Esophagus (tissue), 2 donors: ENCODE results near the gene TOR1A. TPM values are rescaled to one million over a fixed set of nuclear protein-coding genes. Genes with fewer than 3 reads are reported as not detected.

Experiments
- H3K27ac ChIP-seq, 2 donors: one replicate each; pipeline ENCODE4 v1.5.1; 2013; ENCODE audit warnings: low read depth in 2 of 2, mild to moderate bottlenecking in 2 of 2, inconsistent platforms in 1 of 2, low read length in 1 of 2, moderate library complexity in 1 of 2
- H3K27me3 ChIP-seq, 2 donors: one replicate each; pipeline ENCODE4 v1.6.1; 2013; ENCODE audit warnings: low read length in 2 of 2, control low read depth in 1 of 2, mild to moderate bottlenecking in 1 of 2; ENCODE audit not compliant: insufficient read depth in 2 of 2, control insufficient read depth in 1 of 2
- H3K36me3 ChIP-seq, 2 donors: one replicate each; pipeline ENCODE4 v1.6.1; 2013; ENCODE audit warnings: low read length in 1 of 2; ENCODE audit not compliant: control insufficient read depth in 2 of 2, insufficient read depth in 2 of 2
- H3K4me1 ChIP-seq, 2 donors: one replicate each; pipeline ENCODE4 v1.6.1; 2013; ENCODE audit warnings: low read length in 1 of 2; ENCODE audit not compliant: control insufficient read depth in 2 of 2, insufficient read depth in 2 of 2
- H3K4me3 ChIP-seq, 2 donors: one replicate each; pipeline ENCODE4 v1.5.1; 2013; ENCODE audit warnings: low read length in 2 of 2, mild to moderate bottlenecking in 2 of 2, low read depth in 1 of 2, moderate library complexity in 1 of 2
- H3K9me3 ChIP-seq, 2 donors: one replicate each; pipeline ENCODE4 v1.6.1; 2013; ENCODE audit warnings: mild to moderate bottlenecking in 2 of 2, low read depth in 1 of 2, low read length in 1 of 2, moderate library complexity in 1 of 2; ENCODE audit not compliant: control insufficient read depth in 2 of 2, insufficient read depth in 1 of 2
- WGBS, 2 donors: extraction: QIAGEN DNeasy Blood & Tissue Kit; methylation state at CpG; one replicate each; pipeline ENCODE4 v1.1.7; 2013; 5-methylcytosine and 5-hydroxymethylcytosine counted together
- polyA plus RNA-seq, 2 donors: library from polyadenylated mRNA; stranded (reverse); fragments of 200-250 nt; gene quantifications; one replicate each; pipeline ENCODE4 v1.2.3, GENCODE V29; 2013
- donor health status: healthy with polysubstance abuse.
- donor health status: Bipolar disorder and iron deficiency.

TOR1A gene
- polyA plus RNA-seq, 2 donors: 9.8 to 15.8 TPM

GRCh38 chr9:129865668-129866320 lies 41.9 kb upstream of the TOR1A start:
- Histone ChIP-seq H3K4me1 (peaks cover 0 to 2% of the 10 kb centered on the region in 2 donors), H3K27me3 (no peaks in the 10 kb centered on the region), H3K36me3 (peaks cover 8 to 41% of the 10 kb centered on the region in 2 donors), H3K27ac (peak overlapping the region in 1 of 2 donors; percentile 13), H3K4me3 (no peak overlapping the region), H3K9me3 (no peaks in the 10 kb centered on the region)
- WGBS, 2 donors: 66 to 75% methylated on average over 14 of the region's 14 CpGs

DNA sequence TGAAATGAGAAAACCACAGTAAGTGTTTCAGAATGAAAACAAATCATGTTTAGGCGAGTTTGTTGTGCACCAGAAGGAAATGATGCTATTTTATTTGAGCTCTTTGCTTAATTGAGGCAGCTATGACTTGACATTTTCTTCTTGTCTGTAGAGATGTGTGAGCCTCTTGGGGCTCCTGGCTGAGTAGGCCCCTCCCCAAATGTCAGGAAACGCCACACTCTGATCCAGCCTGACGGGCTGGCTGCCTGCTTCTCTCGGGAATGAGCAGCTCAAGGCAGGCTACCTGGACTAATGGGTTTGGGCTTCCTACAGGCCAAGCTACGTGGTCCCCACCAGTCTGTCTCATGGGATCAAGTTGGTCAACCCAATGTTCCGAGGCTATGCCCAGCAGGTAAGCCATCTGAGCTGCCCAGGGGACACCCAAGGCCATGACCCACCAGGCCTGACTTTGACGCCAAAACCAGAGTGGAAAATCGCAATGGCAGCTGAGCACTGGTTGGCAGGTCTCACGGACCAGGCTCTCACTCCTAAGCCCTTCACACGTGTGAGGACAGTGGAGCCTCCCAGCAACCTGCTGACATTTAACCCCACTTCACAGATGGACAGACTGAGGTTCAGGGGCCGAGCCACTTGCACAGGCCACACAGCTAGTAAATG lies 41.2 kb upstream of the TOR1A start:
- no peak overlapping the region for H3K4me3 ChIP-seq
- peaks cover 0 to 2% of the 10 kb centered on the region in 2 donors for H3K4me1 ChIP-seq
- whole genome bisulfite sequencing, 2 donors: 61 to 63% methylated on average over 11 of the region's 11 CpGs
- peak overlapping the region in 1 of 2 donors; percentile 13 for H3K27ac ChIP-seq
- H3K9me3 ChIP-seq: no peaks in the 10 kb centered on the region
- H3K36me3 ChIP-seq: peaks cover 8 to 41% of the 10 kb centered on the region in 2 donors
- H3K27me3 ChIP-seq: no peaks in the 10 kb centered on the region

- Histone ChIP-seq H3K4me3 (no peak overlapping the region), H3K27me3 (no peaks in the 10 kb centered on the region), H3K27ac (no peak overlapping the region), H3K9me3 (no peaks in the 10 kb centered on the region), H3K36me3 (peaks cover 11 to 43% of the 10 kb centered on the region in 2 donors), H3K4me1 (no peaks in the 10 kb centered on the region)
- 49 to 64% methylated on average over 14 of the region's 14 CpGs for WGBS, 2 donors
These were observed 39.2 kb upstream of the TOR1A start for GRCh38 chr9:129863059-129863690.

GRCh38 chr9:129861447-129861827 lies 37.5 kb upstream of the TOR1A start:
- Histone ChIP-seq H3K36me3 (peaks cover 11 to 40% of the 10 kb centered on the region in 2 donors), H3K27me3 (no peaks in the 10 kb centered on the region), H3K4me1 (no peaks in the 10 kb centered on the region), H3K4me3 (no peak overlapping the region), H3K9me3 (no peaks in the 10 kb centered on the region), H3K27ac (no peak overlapping the region)
- 84 to 86% methylated on average over 12 of the region's 12 CpGs for WGBS, 2 donors

DNA sequence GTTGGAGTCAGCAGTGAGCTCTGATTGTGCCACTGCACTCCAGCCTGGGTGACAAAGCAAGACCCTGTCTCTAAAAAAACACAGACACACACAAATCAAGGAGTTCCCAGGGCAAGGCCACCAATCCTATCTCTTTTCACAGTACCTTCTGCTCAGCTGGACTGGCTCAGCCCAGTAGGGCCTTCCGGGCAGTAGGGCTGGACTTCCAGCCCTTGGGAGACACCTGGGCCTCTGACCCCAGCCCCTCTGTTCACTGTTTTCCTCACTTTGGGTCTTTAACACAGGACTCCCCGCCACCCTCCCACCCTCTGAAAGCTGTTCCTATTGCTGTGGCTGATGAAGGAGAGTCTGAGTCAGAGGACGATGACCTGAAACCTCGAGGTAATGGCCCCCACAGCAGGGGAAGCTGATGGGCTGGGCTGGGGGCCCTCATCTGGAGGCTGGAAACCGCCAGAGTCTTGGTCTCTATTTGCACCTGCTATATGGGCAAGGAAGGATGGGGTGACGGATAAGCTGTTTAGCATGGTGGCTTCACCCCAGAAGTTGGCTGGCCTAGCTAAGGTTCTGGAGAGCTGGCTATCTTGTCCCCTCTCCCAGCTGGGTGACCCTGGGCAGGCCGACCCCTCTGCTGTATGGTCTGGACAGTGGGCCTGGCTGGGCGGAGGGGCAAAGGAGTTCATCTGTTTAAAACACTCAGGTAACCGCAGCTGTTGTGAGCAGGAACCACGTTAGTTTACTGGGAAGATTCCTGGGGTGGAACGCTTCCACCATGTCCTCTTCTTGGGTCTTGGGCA lies 36.9 kb upstream of the TOR1A start:
- Histone ChIP-seq H3K36me3 (peaks cover 15 to 37% of the 10 kb centered on the region in 2 donors), H3K9me3 (no peaks in the 10 kb centered on the region), H3K27me3 (no peaks in the 10 kb centered on the region), H3K4me3 (no peak overlapping the region), H3K4me1 (no peaks in the 10 kb centered on the region), H3K27ac (no peak overlapping the region)
- WGBS, 2 donors: 71 to 73% methylated on average over 11 of the region's 11 CpGs

- Histone ChIP-seq H3K36me3 (peaks cover 12 to 40% of the 10 kb centered on the region in 2 donors), H3K27me3 (no peaks in the 10 kb centered on the region), H3K4me1 (peaks cover 0 to 6% of the 10 kb centered on the region in 2 donors), H3K4me3 (no peak overlapping the region), H3K27ac (no peak overlapping the region), H3K9me3 (no peaks in the 10 kb centered on the region)
- WGBS, 2 donors: 86 to 91% methylated on average over 11 of the region's 11 CpGs
These were observed 34.4 kb upstream of the TOR1A start for GRCh38 chr9:129858167-129858962.

DNA sequence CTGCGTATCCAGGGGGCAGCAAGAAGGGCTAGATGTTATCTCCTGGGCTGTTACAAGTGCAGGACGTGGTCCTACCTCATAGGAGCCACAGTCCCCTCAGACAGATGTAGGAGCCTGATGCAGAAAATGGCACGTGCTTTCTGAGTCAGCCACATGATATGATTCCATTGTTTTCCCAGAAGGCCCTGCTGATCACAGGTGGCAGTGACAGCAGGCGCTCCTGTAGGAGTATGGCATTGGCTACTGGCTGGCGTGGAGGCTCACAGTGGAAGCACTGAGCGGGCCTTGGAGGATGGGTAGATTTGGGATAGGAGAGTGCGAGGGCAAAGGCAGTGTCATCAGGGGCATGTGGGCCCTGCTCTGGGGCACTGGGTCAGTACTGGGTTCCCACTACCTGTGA lies 33.3 kb upstream of the TOR1A start:
- Histone ChIP-seq H3K36me3 (peaks cover 12 to 39% of the 10 kb centered on the region in 2 donors), H3K27ac (no peak overlapping the region), H3K4me1 (peaks cover 0 to 11% of the 10 kb centered on the region in 2 donors), H3K27me3 (no peaks in the 10 kb centered on the region), H3K4me3 (no peak overlapping the region), H3K9me3 (no peaks in the 10 kb centered on the region)
- WGBS, 2 donors: 90 to 91% methylated on average over 7 of the region's 7 CpGs

DNA sequence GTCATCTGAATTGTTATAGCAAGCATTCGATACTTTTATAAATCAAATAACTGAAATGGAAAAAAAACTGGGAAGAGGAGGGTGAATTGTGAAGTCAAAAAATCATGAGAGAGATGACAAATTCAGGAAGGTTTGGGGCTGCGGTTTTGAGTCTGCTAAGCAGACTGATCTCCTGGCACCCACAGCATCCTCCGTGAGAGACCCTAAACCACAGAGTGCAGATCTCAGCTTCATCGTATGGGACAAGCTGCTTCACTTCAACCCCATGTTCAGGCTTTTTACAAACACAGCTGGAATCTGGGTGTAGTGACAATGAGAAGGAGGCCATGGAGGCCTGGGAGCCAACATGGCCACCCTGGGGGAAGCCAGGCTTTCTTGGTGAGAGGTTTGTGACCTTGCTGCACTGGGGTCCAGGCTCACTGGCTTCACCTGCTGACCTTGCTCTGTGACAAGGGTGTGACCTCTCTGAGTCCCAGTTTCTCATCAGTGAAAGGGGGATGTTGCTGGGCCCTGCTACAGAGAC lies 30.7 kb upstream of the TOR1A start:
- Histone ChIP-seq H3K9me3 (no peaks in the 10 kb centered on the region), H3K27ac (no peak overlapping the region), H3K4me3 (no peak overlapping the region), H3K36me3 (peaks cover 9 to 30% of the 10 kb centered on the region in 2 donors), H3K27me3 (no peaks in the 10 kb centered on the region), H3K4me1 (peaks cover 0 to 13% of the 10 kb centered on the region in 2 donors)
- WGBS, 2 donors: 86 to 88% methylated on average over 4 of the region's 4 CpGs
